Psoas muscle (tissue), 8 donors: ENCODE results near the gene KRT5. TPM values are rescaled to one million over a fixed set of nuclear protein-coding genes. Genes with fewer than 3 reads are reported as not detected.

Experiments used
- ATAC-seq, 4 donors: fragments of 200-7000 bp; cut with Tn5 transposase; one replicate each; pipeline ENCODE4 v1.9.1; 2020; ENCODE audit warnings: moderate library complexity in 3 of 4, mild to moderate bottlenecking in 2 of 4
- DNase-seq, 2 donors: peaks; one replicate each; pipeline ENCODE4 v3.0.0-alpha.2; 2020
- H3K27ac ChIP-seq: fragments of 200-600 bp; one replicate; pipeline ENCODE4 v1.8.0; 2022
- H3K27me3 ChIP-seq, 3 donors: fragments of 200-600 bp in 1 of 3; one replicate each; pipeline versions ENCODE4 v1.6.1 to v1.8.0; 2013 to 2022; ENCODE audit warnings: low read length in 2 of 3, mild to moderate bottlenecking in 2 of 3, moderate library complexity in 1 of 3; ENCODE audit not compliant: insufficient read depth in 3 of 3
- H3K36me3 ChIP-seq, 2 donors: fragments of 200-600 bp in 1 of 2; one replicate each; pipeline versions ENCODE4 v1.6.1 to v1.8.0; 2013 to 2022; ENCODE audit warnings: low read depth in 1 of 2, mild to moderate bottlenecking in 1 of 2, moderate library complexity in 1 of 2; ENCODE audit not compliant: insufficient read depth in 1 of 2
- H3K4me1 ChIP-seq: fragments of 200-600 bp; one replicate; pipeline ENCODE4 v1.8.0; 2022
- H3K4me3 ChIP-seq: fragments of 200-600 bp; one replicate; pipeline ENCODE4 v1.8.0; 2022; ENCODE audit warnings: mild to moderate bottlenecking
- H3K9me3 ChIP-seq: fragments of 200-600 bp; one replicate; pipeline ENCODE4 v1.8.0; 2022
- CTCF ChIP-seq: fragments of 200-600 bp; IDR thresholded peaks from one replicate; pipeline ENCODE4 v1.8.0; 2022; ENCODE audit warnings: antibody characterized with exemption
- WGBS, 3 donors: extraction: QIAGEN DNeasy Blood & Tissue Kit; methylation state at CpG; one replicate each; pipeline versions ENCODE4 v1.1.6 to v1.1.7; 2013; 5-methylcytosine and 5-hydroxymethylcytosine counted together
- intact Hi-C, 2 donors: fragments of 100-400 bp; cut with DNase I; formaldehyde crosslinking; loops; one replicate each; pipeline versions ENCODE4 v1.11.0 to v1.14.2; 2022
- polyA plus RNA-seq, 3 donors: library from polyadenylated mRNA; stranded (reverse); fragments of 200-250 nt; gene quantifications; one replicate each; pipeline ENCODE4 v1.2.3, GENCODE V29; 2013
- total RNA-seq, 4 donors: library from RNA; stranded (reverse); fragmentation: NEBNext Ultra II Directional in 2 of 4; extraction: Animal tissue kit (Norgen Biotek cat#: 25700) in 2 of 4; gene quantifications; one replicate each; pipeline versions ENCODE4 v1.2.1 to v1.2.4, GENCODE V29; 2021 to 2023
- donor health status: healthy with polysubstance abuse.
- donor health status: DM: no; HTN: no; CAD: no; lungs with moderate emphysema.
- donor health status: Bipolar disorder and iron deficiency.
- donor health status: healthy.
- donor health status: DM: yes; HTN: yes; CAD: no.
- donor health status: DM: no; HTN: no; CAD: no.
- donor health status: DM: no; HTN: no; CAD: no.
- donor health status: DM: yes; HTN: yes; CAD: no.

KRT5 gene
- total and polyA plus RNA-seq, 7 donors: 0.21 to 1.4 (median 0.73) TPM; not detected in 1

GRCh38 chr12:52514471-52515318 lies 5.5 kb downstream of the KRT5 start:
- Histone ChIP-seq H3K27ac (no peak overlapping the region), H3K36me3 (no peaks in the 10 kb centered on the region), H3K27me3 (peaks cover 0 to 9% (median 2%) of the 10 kb centered on the region in 3 donors), H3K4me3 (no peak overlapping the region), H3K9me3 (peaks cover 6% of the 10 kb centered on the region), H3K4me1 (no peaks in the 10 kb centered on the region)
- intact Hi-C loops: no loop called here
- DNase-seq (no peak), ATAC-seq (no peak)
- TF ChIP-seq CTCF: no peak
- 88 to 92% (median 91%) methylated on average over 14 of the region's 14 CpGs for WGBS, 3 donors

GRCh38 chr12:52513736-52514135 lies 6.5 kb downstream of the KRT5 start:
- Histone ChIP-seq H3K9me3 (peaks cover 6% of the 10 kb centered on the region), H3K36me3 (no peaks in the 10 kb centered on the region), H3K27ac (no peak overlapping the region), H3K4me1 (no peaks in the 10 kb centered on the region), H3K27me3 (peaks cover 0 to 10% (median 3%) of the 10 kb centered on the region in 3 donors), H3K4me3 (no peak overlapping the region)
- DNase-seq (no peak), ATAC-seq (no peak)
- no peak for TF ChIP-seq CTCF
- intact Hi-C loops: no loop called here
- WGBS, 3 donors: 81 to 88% (median 86%) methylated on average over 6 of the region's 6 CpGs

GRCh38 chr12:52508211-52508610 lies 12.0 kb downstream of the KRT5 start:
- Histone ChIP-seq H3K27me3 (peaks cover 2 to 13% (median 3%) of the 10 kb centered on the region in 3 donors), H3K4me1 (no peaks in the 10 kb centered on the region), H3K27ac (no peak overlapping the region), H3K36me3 (no peaks in the 10 kb centered on the region), H3K4me3 (no peak overlapping the region), H3K9me3 (peaks cover 6% of the 10 kb centered on the region)
- intact Hi-C loops: loop anchor here in 1 of 2 donors (10.0 kb wide), 1 partner anchor 353 kb away; no protein-coding TSS in a partner anchor
- DNase-seq (no peak), ATAC-seq (no peak)
- no peak for TF ChIP-seq CTCF
- 44 to 61% (median 55%) methylated on average over 5 of the region's 5 CpGs for WGBS, 3 donors

- no peak for DNase-seq
- H3K4me1 ChIP-seq: no peaks in the 10 kb centered on the region
These were observed 13.1 kb downstream of the KRT5 start for GRCh38 chr12:52506858-52507715.

More at GRCh38 chr12:52506858-52507715, 13.1 kb downstream of the KRT5 start:
- WGBS, 3 donors: 43 to 49% (median 47%) methylated on average over 4 of the region's 4 CpGs
- Histone ChIP-seq H3K27me3 (peaks cover 2 to 13% (median 3%) of the 10 kb centered on the region in 3 donors), H3K9me3 (peaks cover 6% of the 10 kb centered on the region), H3K36me3 (no peaks in the 10 kb centered on the region), H3K4me3 (no peak overlapping the region), H3K27ac (no peak overlapping the region)
- ATAC-seq: no peak
- intact Hi-C loops: loop anchor here in 1 of 2 donors (10.0 kb wide), 1 partner anchor 352 kb away; no protein-coding TSS in a partner anchor
- TF ChIP-seq CTCF: peak; percentile 29
